GM12873 (cell line): ENCODE measurements around the gene IQCN.

Source experiments
- TF ChIP-seq, protein P1 (sequence below): IDR thresholded peaks from 2 replicates; pipeline ENCODE4 v1.5.1; 2012; ENCODE audit warnings: low read depth, mild to moderate bottlenecking, moderate library complexity, low read length, control low read depth; ENCODE audit not compliant: insufficient read depth; ENCODE audit errors: missing control alignments

Gene IQCN

DNA sequence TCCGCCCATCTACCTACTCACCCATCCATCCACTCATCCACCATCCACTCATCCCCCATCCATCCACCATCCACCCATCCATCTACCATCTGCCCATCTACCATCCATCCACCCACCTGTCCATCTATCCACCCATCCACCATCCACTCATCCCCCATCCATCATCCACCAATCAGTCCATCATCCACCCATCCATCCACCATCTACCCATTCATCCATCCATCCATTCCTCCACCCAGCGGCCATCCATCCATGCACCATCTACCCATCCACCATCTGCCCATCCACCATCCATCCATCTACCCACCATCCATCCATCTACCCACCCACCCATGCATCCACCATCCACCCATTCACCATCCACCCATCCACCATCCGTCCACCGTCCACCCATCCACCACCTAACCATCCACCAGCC lies 20.8 kb upstream of the IQCN start:
- TF ChIP-seq, protein P1, sequence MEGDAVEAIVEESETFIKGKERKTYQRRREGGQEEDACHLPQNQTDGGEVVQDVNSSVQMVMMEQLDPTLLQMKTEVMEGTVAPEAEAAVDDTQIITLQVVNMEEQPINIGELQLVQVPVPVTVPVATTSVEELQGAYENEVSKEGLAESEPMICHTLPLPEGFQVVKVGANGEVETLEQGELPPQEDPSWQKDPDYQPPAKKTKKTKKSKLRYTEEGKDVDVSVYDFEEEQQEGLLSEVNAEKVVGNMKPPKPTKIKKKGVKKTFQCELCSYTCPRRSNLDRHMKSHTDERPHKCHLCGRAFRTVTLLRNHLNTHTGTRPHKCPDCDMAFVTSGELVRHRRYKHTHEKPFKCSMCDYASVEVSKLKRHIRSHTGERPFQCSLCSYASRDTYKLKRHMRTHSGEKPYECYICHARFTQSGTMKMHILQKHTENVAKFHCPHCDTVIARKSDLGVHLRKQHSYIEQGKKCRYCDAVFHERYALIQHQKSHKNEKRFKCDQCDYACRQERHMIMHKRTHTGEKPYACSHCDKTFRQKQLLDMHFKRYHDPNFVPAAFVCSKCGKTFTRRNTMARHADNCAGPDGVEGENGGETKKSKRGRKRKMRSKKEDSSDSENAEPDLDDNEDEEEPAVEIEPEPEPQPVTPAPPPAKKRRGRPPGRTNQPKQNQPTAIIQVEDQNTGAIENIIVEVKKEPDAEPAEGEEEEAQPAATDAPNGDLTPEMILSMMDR: no peak

DNA sequence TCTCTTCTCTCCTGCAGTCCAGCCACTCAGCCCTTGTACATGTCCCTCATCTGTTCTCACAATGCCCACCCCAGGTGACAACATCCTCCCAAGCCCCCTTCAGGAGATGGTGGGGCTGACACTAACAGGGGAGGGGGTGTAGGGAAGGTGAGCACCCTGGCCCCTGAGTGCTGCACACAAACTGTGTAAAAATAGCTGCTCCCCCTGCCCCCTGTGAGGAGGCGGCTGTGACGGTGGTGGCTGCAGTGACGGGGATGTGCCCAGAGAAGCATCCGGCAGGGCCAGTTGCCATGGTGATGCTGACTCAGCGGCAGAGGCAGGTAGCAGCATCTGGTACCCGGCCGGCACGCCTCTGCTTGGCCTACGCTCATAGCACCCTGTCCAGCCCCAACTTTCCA lies 20.2 kb upstream of the IQCN start:
- TF ChIP-seq, protein P1: no peak

DNA sequence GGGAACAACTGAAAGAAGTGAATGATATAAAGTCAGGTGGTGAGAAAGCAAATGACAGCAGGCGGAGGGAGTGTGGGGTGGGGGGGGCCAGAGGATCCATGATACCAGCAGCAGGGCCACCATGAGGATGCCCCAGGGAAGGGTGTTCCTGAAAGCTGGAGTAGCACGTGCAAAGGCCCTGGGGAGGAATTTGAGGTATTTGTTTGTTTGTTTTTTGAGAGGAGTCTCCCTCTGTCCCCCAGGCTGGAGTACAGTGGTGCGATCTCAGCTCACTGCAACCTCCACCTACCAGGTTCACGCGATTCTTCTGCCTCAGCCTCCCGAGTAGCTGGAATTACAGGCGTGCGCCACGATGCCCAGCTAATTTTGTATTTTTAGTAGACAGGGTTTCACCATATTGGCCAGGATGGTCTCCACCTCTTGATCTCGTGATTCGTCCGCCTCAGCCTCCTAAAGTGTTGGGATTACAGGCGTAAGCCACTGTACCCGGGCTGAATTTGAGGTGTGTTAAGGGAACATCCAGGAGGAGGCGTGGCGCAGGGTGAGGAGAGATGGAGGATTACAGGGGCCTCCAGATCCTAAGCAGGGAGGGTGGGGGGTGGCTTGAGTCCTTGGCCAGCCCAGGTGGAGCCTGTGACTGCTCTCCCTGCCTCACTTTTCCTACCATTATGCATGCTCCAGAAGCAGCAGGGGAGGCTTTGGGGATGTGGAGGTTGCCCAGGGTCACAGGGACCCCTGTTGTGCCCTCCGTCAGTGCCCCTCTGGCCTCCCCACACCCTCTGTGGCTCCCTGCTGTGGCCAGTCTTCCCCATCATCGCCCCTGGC lies 19.6 kb upstream of the IQCN start:
- TF ChIP-seq, protein P1: no peak

DNA sequence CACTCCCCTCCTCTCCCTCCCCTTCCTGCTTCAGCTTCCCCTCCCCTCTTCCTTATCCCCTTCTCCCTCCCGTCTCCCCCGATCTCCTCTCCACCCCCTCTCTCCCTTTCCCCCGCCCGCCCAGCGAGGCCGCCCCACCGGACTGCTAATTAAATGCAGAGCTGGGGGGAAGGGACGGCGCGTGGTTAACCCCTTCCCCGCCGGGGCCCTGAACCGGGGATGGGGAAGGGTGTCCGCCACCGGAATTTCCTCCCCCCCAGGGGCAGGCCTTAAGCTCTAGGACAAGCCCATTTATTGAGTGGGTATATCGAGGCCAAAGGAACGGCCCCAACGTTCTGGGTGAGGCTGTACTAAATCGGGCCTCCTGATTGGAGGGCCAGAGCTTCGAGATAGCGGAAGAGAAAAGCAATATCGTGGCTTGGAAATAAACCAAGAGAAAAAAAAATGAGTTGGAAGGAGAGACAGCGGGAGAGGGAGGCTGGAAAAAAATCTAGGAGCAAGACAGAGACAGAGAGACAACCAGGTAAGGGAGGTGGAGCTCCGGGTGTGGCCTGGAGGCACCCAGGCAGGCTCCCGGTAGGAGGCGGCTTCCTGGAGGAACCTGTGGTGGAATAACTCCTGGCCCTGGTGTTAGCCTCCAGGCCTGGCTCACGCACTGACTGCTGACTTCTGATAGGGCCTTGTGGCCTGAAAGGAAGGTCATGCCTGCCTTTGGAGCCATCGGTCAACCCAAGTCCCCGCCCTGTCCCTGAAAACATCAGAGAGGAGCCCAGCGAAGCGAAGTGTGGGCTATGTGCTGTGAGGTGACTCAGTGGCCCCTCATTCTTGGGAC lies 18.8 kb upstream of the IQCN start:
- TF ChIP-seq, protein P1: no peak

DNA sequence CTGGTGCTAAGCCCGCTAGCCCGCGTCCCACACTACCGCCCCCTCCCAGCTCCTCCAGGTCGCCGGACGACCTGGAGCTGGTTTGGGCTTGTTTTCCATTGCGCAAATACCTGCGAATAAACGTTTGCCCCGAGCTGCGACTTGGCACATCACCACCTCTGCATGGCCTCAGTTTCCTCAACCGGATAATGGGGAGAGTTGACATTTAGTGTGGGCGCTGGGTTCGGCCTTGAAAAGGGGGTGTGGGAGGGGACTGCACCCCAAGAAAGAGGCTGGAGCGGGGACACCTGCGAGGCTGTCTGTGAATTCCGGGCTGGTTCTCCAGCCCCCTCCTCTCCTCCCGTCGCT lies 18.2 kb upstream of the IQCN start:
- TF ChIP-seq, protein P1: no peak

DNA sequence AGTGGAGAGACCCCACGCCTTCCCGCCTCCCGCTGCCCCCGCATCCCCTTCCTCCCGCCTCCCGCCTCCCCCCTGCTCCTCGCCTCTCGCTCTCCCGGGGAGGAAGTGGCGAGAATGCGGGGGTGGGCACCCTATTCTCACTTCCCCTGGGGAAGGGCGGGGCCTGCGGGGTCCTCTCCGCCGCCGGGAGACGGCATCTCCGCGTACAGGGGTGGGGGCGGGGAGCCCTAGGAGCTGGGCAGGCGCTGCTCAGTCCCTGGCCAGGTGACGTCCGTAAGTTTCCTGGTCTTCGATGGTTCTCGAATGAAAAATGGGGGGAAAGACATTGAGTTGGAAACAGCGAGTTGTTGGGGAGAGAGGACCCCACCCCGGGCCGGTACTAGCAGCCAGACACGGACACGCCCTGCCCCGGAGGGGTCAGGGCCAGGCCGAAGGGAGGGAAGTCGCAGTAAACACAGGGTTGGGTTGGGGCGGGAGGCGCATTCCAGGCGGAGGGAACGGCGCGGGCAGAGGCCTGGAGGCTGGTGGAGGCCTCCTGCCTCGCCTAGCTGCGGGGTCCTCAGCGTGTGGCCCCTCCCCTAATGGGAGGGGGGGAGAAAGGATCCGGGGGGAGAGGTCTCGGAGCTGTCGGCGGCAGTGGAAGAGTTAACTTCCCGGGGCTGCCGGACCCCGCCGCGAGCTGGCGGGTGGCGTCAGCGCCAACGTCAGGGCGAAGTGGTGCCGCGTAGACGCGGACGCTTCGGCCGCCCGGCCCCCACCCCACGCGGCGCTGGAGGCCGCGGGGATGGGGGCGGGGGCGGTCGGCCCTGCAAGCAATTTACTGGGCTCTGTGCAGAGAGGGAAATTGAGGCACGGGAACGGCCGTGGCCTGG lies 17.6 kb upstream of the IQCN start:
- TF ChIP-seq, protein P1: no peak

DNA sequence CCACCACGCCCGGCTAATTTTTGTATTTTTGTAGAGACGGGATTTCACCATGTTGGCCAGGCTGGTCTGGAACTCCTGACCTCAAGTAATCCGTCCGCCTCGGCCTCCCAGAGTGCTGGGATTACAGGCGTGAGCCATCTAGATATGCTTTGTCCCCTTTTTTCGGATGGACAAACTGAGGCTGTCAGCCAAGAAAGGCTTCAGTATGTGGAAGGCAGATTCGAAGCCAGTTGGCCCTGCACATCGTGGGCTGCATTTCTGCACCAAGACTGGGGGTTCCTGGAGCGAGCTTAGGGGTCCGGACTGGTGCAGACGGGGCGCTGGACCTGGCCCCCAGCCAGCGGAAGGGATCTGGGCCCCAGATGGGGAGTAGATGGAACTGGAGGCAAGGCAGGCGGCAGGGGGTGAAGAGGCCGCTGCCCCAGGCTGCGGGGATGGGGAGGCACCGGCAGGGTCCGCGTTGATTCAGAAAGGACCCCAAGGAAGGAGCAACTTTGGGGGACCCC lies 16.8 kb upstream of the IQCN start:
- TF ChIP-seq, protein P1: no peak
